ENCODE data around the gene HS3ST3B1.

HS3ST3B1 gene

DNA sequence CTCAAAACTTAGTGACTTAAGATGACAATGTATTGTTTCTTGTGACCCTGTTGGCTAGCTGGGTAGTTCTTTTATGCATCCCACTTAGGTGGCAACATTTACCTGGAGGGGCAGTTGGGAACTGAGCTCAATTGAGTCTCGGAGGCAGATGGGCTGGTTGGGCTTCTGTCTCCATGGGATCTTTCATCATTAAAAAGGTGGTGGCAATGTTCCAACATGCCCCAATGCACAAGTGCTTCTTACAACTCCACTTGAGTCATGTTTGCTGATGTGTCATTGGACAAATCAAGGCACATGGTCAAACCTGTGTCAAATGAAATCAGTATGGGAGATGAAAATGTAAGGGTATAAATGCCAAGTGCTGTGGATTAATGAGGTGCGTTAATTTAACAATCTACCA, 11.7 kb upstream of the HS3ST3B1 start:
- Histone ChIP-seq H2BK12ac (ENCODE audit: low read length) (no peak overlapping the region), H3K23ac (ENCODE audit: low read length) (no peak overlapping the region), H3K9me3 (ENCODE audit: insufficient read depth, low read depth, low read length) (no peaks in the 10 kb centered on the region), H3K18ac (ENCODE audit: low read length) (no peak overlapping the region), H2BK5ac (ENCODE audit: low read depth, low read length, poor library complexity) (no peak overlapping the region), H3K79me1 (ENCODE audit: low read length) (no peaks in the 10 kb centered on the region), H4K91ac (ENCODE audit: low read depth, low read length) (no peak overlapping the region), H3K27ac (ENCODE audit: low read depth, low read length) (no peak overlapping the region), H4K8ac (ENCODE audit: low read depth, low read length) (no peak overlapping the region), H3K79me2 (ENCODE audit: control insufficient read depth, insufficient read depth, low read length, poor library complexity) (no peaks in the 10 kb centered on the region), H2AK5ac (ENCODE audit: low read length) (no peak overlapping the region), H3K4me3 (ENCODE audit: low read depth, low read length) (no peak overlapping the region), H3K27me3 (ENCODE audit: insufficient read depth, low read length) (no peaks in the 10 kb centered on the region), H3K4me2 (ENCODE audit: low read length) (no peak overlapping the region), H3K14ac (ENCODE audit: low read length) (no peak overlapping the region), H3K4ac (ENCODE audit: low read depth, low read length) (no peak overlapping the region), H3K36me3 (ENCODE audit: control insufficient read depth in 1 of 2, insufficient read depth in 2 of 2, low read length in 2 of 2) (no peaks in the 10 kb centered on the region), H2AFZ (ENCODE audit: insufficient read depth, low read length, poor library complexity) (no peak overlapping the region), H4K12ac (ENCODE audit: low read depth, low read length) (no peak overlapping the region), H2BK120ac (ENCODE audit: insufficient read depth, low read length, poor library complexity) (no peak overlapping the region), H3K4me1 (ENCODE audit: control insufficient read depth in 1 of 2, insufficient read depth in 2 of 2, low read length in 2 of 2) (no peaks in the 10 kb centered on the region), H3K9ac (ENCODE audit: low read length) (no peak overlapping the region)
- no peak for DNase-seq
- WGBS (ENCODE audit: extremely low coverage, insufficient coverage, insufficient read length): no CpG with 5 or more reads among the region's 2 CpGs

DNA sequence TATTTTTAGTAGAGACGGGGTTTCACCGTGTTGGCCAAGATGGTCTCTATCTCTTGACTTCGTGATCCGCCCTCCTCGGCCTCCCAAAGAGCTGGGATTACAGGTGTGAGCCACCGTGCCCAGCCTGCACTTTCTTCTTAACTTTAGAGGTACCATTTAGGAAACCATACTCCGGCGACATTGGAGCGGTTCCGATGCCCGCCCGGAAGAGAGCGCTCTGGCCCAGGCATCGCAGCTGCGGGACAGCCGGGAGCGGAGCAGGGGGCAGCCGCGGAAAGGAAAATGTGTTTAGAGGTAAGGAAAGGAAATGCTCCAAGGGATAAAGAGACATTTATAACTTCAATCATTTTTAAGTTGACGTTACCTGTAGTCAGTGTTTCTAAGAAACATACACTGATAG, 6.0 kb upstream of the HS3ST3B1 start:
- Histone ChIP-seq H2BK120ac (ENCODE audit: insufficient read depth, low read length, poor library complexity) (no peak overlapping the region), H3K4me1 (ENCODE audit: control insufficient read depth in 1 of 2, insufficient read depth in 2 of 2, low read length in 2 of 2) (peaks cover 10 to 12% of the 10 kb centered on the region in 2 experiments), H3K79me2 (ENCODE audit: control insufficient read depth, insufficient read depth, low read length, poor library complexity) (no peaks in the 10 kb centered on the region), H3K27ac (ENCODE audit: low read depth, low read length) (no peak overlapping the region), H4K91ac (ENCODE audit: low read depth, low read length) (no peak overlapping the region), H3K18ac (ENCODE audit: low read length) (no peak overlapping the region), H3K36me3 (ENCODE audit: control insufficient read depth in 1 of 2, insufficient read depth in 2 of 2, low read length in 2 of 2) (no peaks in the 10 kb centered on the region), H3K27me3 (ENCODE audit: insufficient read depth, low read length) (peaks cover 39% of the 10 kb centered on the region), H4K8ac (ENCODE audit: low read depth, low read length) (no peak overlapping the region), H3K9ac (ENCODE audit: low read length) (no peak overlapping the region), H2AFZ (ENCODE audit: insufficient read depth, low read length, poor library complexity) (no peak overlapping the region), H2AK5ac (ENCODE audit: low read length) (no peak overlapping the region), H3K79me1 (ENCODE audit: low read length) (peaks cover 2% of the 10 kb centered on the region), H2BK5ac (ENCODE audit: low read depth, low read length, poor library complexity) (no peak overlapping the region), H2BK12ac (ENCODE audit: low read length) (no peak overlapping the region), H3K4me2 (ENCODE audit: low read length) (no peak overlapping the region), H3K4ac (ENCODE audit: low read depth, low read length) (no peak overlapping the region), H3K4me3 (ENCODE audit: low read depth, low read length) (no peak overlapping the region), H3K23ac (ENCODE audit: low read length) (no peak overlapping the region), H4K12ac (ENCODE audit: low read depth, low read length) (no peak overlapping the region), H3K9me3 (ENCODE audit: insufficient read depth, low read depth, low read length) (peaks cover 3% of the 10 kb centered on the region), H3K14ac (ENCODE audit: low read length) (no peak overlapping the region)
- peak in 1 of 2 donors; percentile 32 for DNase-seq
- no CpG with 5 or more reads among the region's 20 CpGs for WGBS (ENCODE audit: extremely low coverage, insufficient coverage, insufficient read length)

DNA sequence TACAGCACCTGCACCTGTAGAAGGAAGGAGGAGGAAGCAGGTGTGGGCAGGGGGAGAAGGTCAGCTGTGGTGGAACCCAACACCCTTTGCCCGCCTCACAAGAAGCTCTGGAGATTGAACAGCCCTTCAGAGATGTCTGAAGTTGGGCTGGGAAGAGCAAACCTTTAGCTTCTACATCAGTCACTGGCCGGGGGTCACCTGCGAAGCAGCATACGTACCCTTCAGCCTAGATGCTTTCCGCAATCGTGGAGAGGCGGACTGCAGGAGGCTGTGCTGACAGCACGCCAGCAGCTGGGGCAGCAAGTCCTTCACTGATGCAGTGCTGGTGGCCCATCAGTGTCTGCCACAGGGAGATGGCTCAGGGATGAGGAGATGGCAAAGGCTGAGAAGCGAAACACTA, 5.2 kb upstream of the HS3ST3B1 start:
- Histone ChIP-seq H4K91ac (ENCODE audit: low read depth, low read length) (no peak overlapping the region), H2BK120ac (ENCODE audit: insufficient read depth, low read length, poor library complexity) (no peak overlapping the region), H3K9me3 (ENCODE audit: insufficient read depth, low read depth, low read length) (peaks cover 3% of the 10 kb centered on the region), H3K27me3 (ENCODE audit: insufficient read depth, low read length) (peaks cover 39% of the 10 kb centered on the region), H3K4me1 (ENCODE audit: control insufficient read depth in 1 of 2, insufficient read depth in 2 of 2, low read length in 2 of 2) (peaks cover 14 to 16% of the 10 kb centered on the region in 2 experiments), H3K14ac (ENCODE audit: low read length) (no peak overlapping the region), H3K79me2 (ENCODE audit: control insufficient read depth, insufficient read depth, low read length, poor library complexity) (no peaks in the 10 kb centered on the region), H3K4me2 (ENCODE audit: low read length) (no peak overlapping the region), H3K79me1 (ENCODE audit: low read length) (peaks cover 2% of the 10 kb centered on the region), H3K23ac (ENCODE audit: low read length) (no peak overlapping the region), H2AK5ac (ENCODE audit: low read length) (no peak overlapping the region), H3K18ac (ENCODE audit: low read length) (no peak overlapping the region), H4K12ac (ENCODE audit: low read depth, low read length) (no peak overlapping the region), H3K4ac (ENCODE audit: low read depth, low read length) (no peak overlapping the region), H3K4me3 (ENCODE audit: low read depth, low read length) (no peak overlapping the region), H3K27ac (ENCODE audit: low read depth, low read length) (no peak overlapping the region), H3K36me3 (ENCODE audit: control insufficient read depth in 1 of 2, insufficient read depth in 2 of 2, low read length in 2 of 2) (no peaks in the 10 kb centered on the region), H2AFZ (ENCODE audit: insufficient read depth, low read length, poor library complexity) (no peak overlapping the region), H2BK5ac (ENCODE audit: low read depth, low read length, poor library complexity) (no peak overlapping the region), H2BK12ac (ENCODE audit: low read length) (no peak overlapping the region), H3K9ac (ENCODE audit: low read length) (no peak overlapping the region), H4K8ac (ENCODE audit: low read depth, low read length) (no peak overlapping the region)
- no CpG with 5 or more reads among the region's 9 CpGs for WGBS (ENCODE audit: extremely low coverage, insufficient coverage, insufficient read length)
- no peak for DNase-seq

DNA sequence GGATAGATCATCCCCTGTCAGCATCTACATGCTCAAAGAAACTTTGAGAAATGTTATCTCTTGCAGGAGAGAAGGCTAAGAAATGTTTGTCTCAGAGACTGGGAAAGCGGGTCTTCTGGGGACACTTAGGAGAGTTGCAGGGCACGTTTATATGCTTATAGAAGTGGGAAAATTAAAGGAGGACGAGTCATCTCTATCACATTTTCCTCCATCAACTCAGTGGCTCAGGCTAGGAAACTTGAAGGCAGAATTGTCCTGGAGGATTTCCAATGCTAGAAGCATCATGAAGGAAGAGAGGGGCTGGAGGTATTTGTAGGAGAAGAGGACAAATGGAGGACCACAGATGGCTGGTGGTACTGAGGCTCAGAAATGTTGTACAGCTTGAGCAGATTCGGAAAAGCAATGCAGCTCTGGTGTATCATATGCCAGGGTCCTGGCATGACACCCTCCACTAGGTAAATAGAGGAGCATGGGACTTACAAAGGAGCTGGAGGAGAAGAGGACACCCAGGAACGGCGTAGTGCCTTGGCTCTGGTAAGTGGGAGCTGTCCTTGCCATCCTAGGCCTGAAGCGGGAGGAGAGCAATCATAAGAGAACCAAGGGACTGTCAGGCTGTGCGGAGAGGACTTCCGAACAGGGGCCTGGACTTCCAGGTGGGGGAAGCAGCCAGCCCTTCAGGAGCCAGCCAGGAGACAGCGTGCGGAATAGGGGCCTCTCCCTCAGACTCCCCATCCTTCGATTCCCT, 4.5 kb upstream of the HS3ST3B1 start:
- Histone ChIP-seq H2BK120ac (ENCODE audit: insufficient read depth, low read length, poor library complexity) (no peak overlapping the region), H4K8ac (ENCODE audit: low read depth, low read length) (no peak overlapping the region), H3K4ac (ENCODE audit: low read depth, low read length) (no peak overlapping the region), H2BK5ac (ENCODE audit: low read depth, low read length, poor library complexity) (no peak overlapping the region), H3K27ac (ENCODE audit: low read depth, low read length) (no peak overlapping the region), H4K91ac (ENCODE audit: low read depth, low read length) (no peak overlapping the region), H3K4me1 (ENCODE audit: control insufficient read depth in 1 of 2, insufficient read depth in 2 of 2, low read length in 2 of 2) (peaks cover 14 to 16% of the 10 kb centered on the region in 2 experiments), H3K36me3 (ENCODE audit: control insufficient read depth in 1 of 2, insufficient read depth in 2 of 2, low read length in 2 of 2) (no peaks in the 10 kb centered on the region), H2AK5ac (ENCODE audit: low read length) (no peak overlapping the region), H3K9ac (ENCODE audit: low read length) (no peak overlapping the region), H3K14ac (ENCODE audit: low read length) (no peak overlapping the region), H3K79me1 (ENCODE audit: low read length) (peaks cover 2% of the 10 kb centered on the region), H3K27me3 (ENCODE audit: insufficient read depth, low read length) (peaks cover 39% of the 10 kb centered on the region), H3K9me3 (ENCODE audit: insufficient read depth, low read depth, low read length) (peaks cover 3% of the 10 kb centered on the region), H4K12ac (ENCODE audit: low read depth, low read length) (no peak overlapping the region), H3K79me2 (ENCODE audit: control insufficient read depth, insufficient read depth, low read length, poor library complexity) (no peaks in the 10 kb centered on the region), H3K18ac (ENCODE audit: low read length) (no peak overlapping the region), H3K23ac (ENCODE audit: low read length) (no peak overlapping the region), H2BK12ac (ENCODE audit: low read length) (no peak overlapping the region), H3K4me2 (ENCODE audit: low read length) (peak overlapping the region; percentile 73), H2AFZ (ENCODE audit: insufficient read depth, low read length, poor library complexity) (no peak overlapping the region), H3K4me3 (ENCODE audit: low read depth, low read length) (no peak overlapping the region)
- no peak for DNase-seq
- WGBS (ENCODE audit: extremely low coverage, insufficient coverage, insufficient read length): no CpG with 5 or more reads among the region's 12 CpGs
